ENCODE data around the gene MST1. TPM values are rescaled to one million over a fixed set of nuclear protein-coding genes. Genes with fewer than 3 reads are reported as not detected.

The MST1 gene
- total and polyA plus RNA-seq, 2 of the 4 experiments (the other 2 are of a cell fraction): 1.3 to 13.0 TPM

DNA sequence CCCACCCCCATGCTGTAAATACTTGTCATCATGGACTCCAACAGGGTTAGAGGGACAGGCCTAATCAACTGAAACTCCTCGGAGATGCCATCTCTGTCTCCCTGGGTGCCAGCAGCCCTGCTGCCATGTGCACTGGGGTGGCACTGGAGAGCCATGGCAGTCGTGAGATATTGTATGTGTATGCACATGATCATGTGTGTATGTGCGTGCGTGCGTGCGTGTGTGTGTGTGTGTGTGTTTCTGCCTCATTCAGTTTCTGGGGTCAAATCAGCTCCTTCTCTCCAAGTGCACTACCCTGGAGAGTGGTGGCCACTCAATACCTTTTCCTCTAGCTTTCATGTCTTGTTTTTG lies 18.4 kb downstream of the MST1 start:
- H4K20me1 ChIP-seq (ENCODE audit: insufficient read depth, low read length): peaks cover 10% of the 10 kb centered on the region; the same call in 1 of the 2 replicates
- H2AFZ ChIP-seq (replicated peaks; ENCODE audit: low read length, poor library complexity): no peak overlapping the region
- H3K56ac ChIP-seq (ENCODE audit: extremely low read depth, insufficient read depth, low read length): no peak overlapping the region
- H3K27me3 ChIP-seq (ENCODE audit: control insufficient read depth, insufficient read depth, low read length): 0 out of 2 replicates have a peak, but pooled peaks cover 2% of the 10 kb centered on the region
- H3K79me1 ChIP-seq (ENCODE audit: low read depth in 1 of 2, low read length in 2 of 2): peaks cover 19 to 24% of the 10 kb centered on the region in 2 experiments
- no peak overlapping the region for H3K27ac ChIP-seq (ENCODE audit: insufficient read depth, low read length)
- intact Hi-C loops (cut with micrococcal nuclease): loop anchor here (1.0 to 5.0 kb wide), 3 partner anchors 105 to 259 kb away; partner anchors contain the start of genes RHOA and TCTA
- ChIA-PET POLR2A (ENCODE audit: unreplicated experiment) (no interaction called here), CTCF (interaction anchor here (0.8 to 1.8 kb wide), 3 partner anchors 125 to 134 kb away, joined by 3 to 23 read pairs (median 3); no protein-coding TSS in a partner anchor)
- no peaks in the 10 kb centered on the region for H3K9me3 ChIP-seq (ENCODE audit: control insufficient read depth, insufficient read depth, low read length)
- no peak overlapping the region for H2BK15ac ChIP-seq (ENCODE audit: low read depth, low read length)
- H3K23ac ChIP-seq (ENCODE audit: low read depth, low read length): no peak overlapping the region
- H2BK5ac ChIP-seq (ENCODE audit: low read depth, low read length, poor library complexity, severe bottlenecking): no peak overlapping the region
- no peak for ATAC-seq (ENCODE audit: low read depth)
- H3K4ac ChIP-seq (ENCODE audit: low read depth, low read length): no peak overlapping the region
- no peak overlapping the region for H3K14ac ChIP-seq (replicated peaks; ENCODE audit: low read depth, low read length)
- no peak overlapping the region for H3K9ac ChIP-seq (ENCODE audit: low read depth, low read length)
- no peak for DNase-seq
- dilution Hi-C loops (cut with HindIII; ENCODE audit: low sequenced_read_pairs, unreplicated experiment): no loop called here
- H2BK20ac ChIP-seq (ENCODE audit: low read depth, low read length): no peak overlapping the region
- TF ChIP-seq, protein P1, sequence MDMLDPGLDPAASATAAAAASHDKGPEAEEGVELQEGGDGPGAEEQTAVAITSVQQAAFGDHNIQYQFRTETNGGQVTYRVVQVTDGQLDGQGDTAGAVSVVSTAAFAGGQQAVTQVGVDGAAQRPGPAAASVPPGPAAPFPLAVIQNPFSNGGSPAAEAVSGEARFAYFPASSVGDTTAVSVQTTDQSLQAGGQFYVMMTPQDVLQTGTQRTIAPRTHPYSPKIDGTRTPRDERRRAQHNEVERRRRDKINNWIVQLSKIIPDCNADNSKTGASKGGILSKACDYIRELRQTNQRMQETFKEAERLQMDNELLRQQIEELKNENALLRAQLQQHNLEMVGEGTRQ (IDR thresholded peaks at IDR 0.05; ENCODE audit: low read depth, low read length): no peak
- TF ChIP-seq MAZ (IDR thresholded peaks at IDR 0.05; ENCODE audit: borderline replicate concordance, low read depth, low read length): no peak
- no peak for TF ChIP-seq MAFK (IDR thresholded peaks at IDR 0.05; ENCODE audit: low read depth, low read length)
- no peak for TF ChIP-seq CHD1 (IDR thresholded peaks at IDR 0.05; ENCODE audit: low read depth, low read length)
- no peak overlapping the region for H3K4me3 ChIP-seq (ENCODE audit: insufficient read depth, low read depth, low read length)
- no peak overlapping the region for H3K18ac ChIP-seq (ENCODE audit: low read depth, low read length)
- no peak overlapping the region for H2BK120ac ChIP-seq (ENCODE audit: low read depth, low read length)
- H3K9me1 ChIP-seq (ENCODE audit: insufficient read depth, low read length): peaks cover 17% of the 10 kb centered on the region
- H3K4me1 ChIP-seq (ENCODE audit: control insufficient read depth, insufficient read depth, low read length): peaks cover 12% of the 10 kb centered on the region
- no peak overlapping the region for H4K91ac ChIP-seq (ENCODE audit: insufficient read depth, low read depth, low read length)
- no peak overlapping the region for H4K5ac ChIP-seq (ENCODE audit: low read depth, low read length)
- no peak overlapping the region for H3K4me2 ChIP-seq (ENCODE audit: low read depth, low read length)
- no peak overlapping the region for H2AK5ac ChIP-seq (ENCODE audit: low read depth, low read length)
- H2AK9ac ChIP-seq (replicated peaks; ENCODE audit: low read depth, low read length, poor library complexity): no peak overlapping the region
- no peak overlapping the region for H4K8ac ChIP-seq (ENCODE audit: low read depth in 2 of 2, low read length in 2 of 2)
- in situ Hi-C loops (cut with MboI; ENCODE audit: low sequenced_read_pairs): no loop called here
- peaks cover 3% of the 10 kb centered on the region; the same call in 1 of the 2 replicates for H3K36me3 ChIP-seq (ENCODE audit: control insufficient read depth, insufficient read depth, low read length)
- 80% methylated on average over 1 of the region's 6 CpGs; no CpG with 5 or more reads in 1 of the 2 experiments for WGBS, 2 experiments (ENCODE audit: extremely low coverage in 2 of 2, insufficient read length in 1 of 2)
- no TSS peak for BruUV-seq (replicated peaks)
